Kidney (tissue), 14 donors: ENCODE data around the gene PEA15. TPM values are rescaled to one million over a fixed set of nuclear protein-coding genes. Genes with fewer than 3 reads are reported as not detected.

Experiments
- DNase-seq, 5 donors: peaks; one replicate each; pipeline ENCODE4 v3.0.0-alpha.2; 2013 to 2020
- FAIRE-seq: peaks from 2 replicates; lab custom pipeline; 2012; peaks lifted over from hg19 to GRCh38; lab: Jason Lieb, UNC
- H3K27ac ChIP-seq, 2 donors: one replicate each; pipeline ENCODE4 v1.7.0; 2013; ENCODE audit warnings: low read depth in 2 of 2, low read length in 2 of 2, inconsistent platforms in 1 of 2
- H3K27me3 ChIP-seq: one replicate; pipeline ENCODE4 v1.7.1; 2013; ENCODE audit warnings: low read length, inconsistent platforms; ENCODE audit not compliant: control insufficient read depth, insufficient read depth
- H3K36me3 ChIP-seq, 3 donors: one replicate each; pipeline versions ENCODE4 v1.7.0 to v1.7.1; 2013; ENCODE audit warnings: low read length in 3 of 3, control low read depth in 1 of 3, inconsistent platforms in 1 of 3; ENCODE audit not compliant: insufficient read depth in 3 of 3, control insufficient read depth in 2 of 3
- H3K4me1 ChIP-seq, 3 donors: one replicate each; pipeline versions ENCODE4 v1.7.0 to v1.7.1; 2013; ENCODE audit warnings: low read length in 3 of 3, inconsistent platforms in 1 of 3, low read depth in 1 of 3; ENCODE audit not compliant: control insufficient read depth in 2 of 3, insufficient read depth in 2 of 3
- H3K4me3 ChIP-seq, 3 donors: one replicate each; pipeline versions ENCODE4 v1.7.0 to v1.8.1; 2013; ENCODE audit warnings: low read length in 3 of 3, control low read depth in 1 of 3, inconsistent platforms in 1 of 3
- H3K9ac ChIP-seq, 3 donors: one replicate each; pipeline versions ENCODE4 v1.7.0 to v1.7.1; 2013; ENCODE audit warnings: low read length in 3 of 3, control low read depth in 1 of 3, inconsistent platforms in 1 of 3
- H3K9me3 ChIP-seq, 3 donors: one replicate each; pipeline versions ENCODE4 v1.7.0 to v1.7.1; 2013; ENCODE audit warnings: low read length in 3 of 3, control low read depth in 1 of 3, inconsistent platforms in 1 of 3; ENCODE audit not compliant: control insufficient read depth in 2 of 3, insufficient read depth in 1 of 3
- intact Hi-C: fragments of 100-400 bp; cut with DNase I; formaldehyde crosslinking; loops from one replicate; pipeline ENCODE4 v1.11.1; 2022
- polyA plus RNA-seq: library from polyadenylated mRNA; stranded (reverse); fragments of 350-450 nt; fragmentation: Illumina TruSeq; extraction: RNeasy Lipid Tissue Mini Kit (QIAGEN cat#74804); gene quantifications from one replicate; pipeline ENCODE4 v1.2.3, GENCODE V29; 2014; ENCODE audit warnings: low read depth, low replicate concordance; ENCODE audit not compliant: insufficient read depth
- total RNA-seq: library from RNA; stranded (reverse); fragmentation: NEBNext Ultra II Directional; extraction: Animal tissue kit (Norgen Biotek cat#: 25700); gene quantifications from one replicate; pipeline ENCODE4 v1.2.1, GENCODE V29; 2021
- TF ChIP-seq, protein P1 (sequence below): IDR thresholded peaks from 3 replicates; pipeline ENCODE4 v1.5.1; 2012; ENCODE audit warnings: mild to moderate bottlenecking, moderate library complexity, borderline replicate concordance; ENCODE audit not compliant: insufficient read depth; ENCODE audit errors: extremely low read depth
- donor health status: control.
- donor health status: control.
- donor health status: control.
- donor health status: control.
- donor health status: control.
- donor health status: DM: yes; HTN: yes; CAD: no.
- donor health status: Normal renal cell carcinoma (clear cell type).

PEA15 gene
- total and polyA plus RNA-seq, 2 donors from 2014 or later, result 112 to 143 TPM

DNA sequence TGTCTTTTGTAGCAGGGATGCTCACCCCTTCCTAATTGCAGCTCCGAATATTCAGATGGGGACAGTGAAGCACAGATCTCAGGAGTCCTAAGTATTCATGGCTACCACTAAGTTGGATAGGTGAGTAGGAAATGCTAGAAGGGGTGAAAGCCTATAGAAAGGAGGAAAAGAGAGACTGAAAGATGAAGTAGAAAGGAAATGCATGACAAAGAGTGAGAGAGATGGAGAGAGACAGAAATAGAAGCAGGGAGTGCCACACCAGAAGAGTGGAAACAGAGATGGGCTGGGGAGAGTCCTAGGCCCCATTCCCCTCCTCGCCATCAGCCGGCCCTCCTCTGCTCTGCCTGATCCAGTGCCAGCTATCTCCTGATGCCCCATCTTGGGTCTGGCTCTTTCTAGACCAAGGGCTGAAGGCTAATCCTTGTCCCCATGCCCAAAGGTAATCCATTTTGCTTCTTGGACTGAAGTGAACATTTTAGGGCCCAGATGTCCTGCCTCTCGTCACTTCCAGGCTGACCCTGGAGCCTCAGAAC is 2.0 kb downstream of the PEA15 start:
- FAIRE-seq, result no peak
- DNase-seq, result no peak
- H3K27me3 ChIP-seq, result no peaks in the 10 kb centered on the region
- TF ChIP-seq, protein P1, sequence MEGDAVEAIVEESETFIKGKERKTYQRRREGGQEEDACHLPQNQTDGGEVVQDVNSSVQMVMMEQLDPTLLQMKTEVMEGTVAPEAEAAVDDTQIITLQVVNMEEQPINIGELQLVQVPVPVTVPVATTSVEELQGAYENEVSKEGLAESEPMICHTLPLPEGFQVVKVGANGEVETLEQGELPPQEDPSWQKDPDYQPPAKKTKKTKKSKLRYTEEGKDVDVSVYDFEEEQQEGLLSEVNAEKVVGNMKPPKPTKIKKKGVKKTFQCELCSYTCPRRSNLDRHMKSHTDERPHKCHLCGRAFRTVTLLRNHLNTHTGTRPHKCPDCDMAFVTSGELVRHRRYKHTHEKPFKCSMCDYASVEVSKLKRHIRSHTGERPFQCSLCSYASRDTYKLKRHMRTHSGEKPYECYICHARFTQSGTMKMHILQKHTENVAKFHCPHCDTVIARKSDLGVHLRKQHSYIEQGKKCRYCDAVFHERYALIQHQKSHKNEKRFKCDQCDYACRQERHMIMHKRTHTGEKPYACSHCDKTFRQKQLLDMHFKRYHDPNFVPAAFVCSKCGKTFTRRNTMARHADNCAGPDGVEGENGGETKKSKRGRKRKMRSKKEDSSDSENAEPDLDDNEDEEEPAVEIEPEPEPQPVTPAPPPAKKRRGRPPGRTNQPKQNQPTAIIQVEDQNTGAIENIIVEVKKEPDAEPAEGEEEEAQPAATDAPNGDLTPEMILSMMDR, result no peak
- H3K4me3 ChIP-seq, result no peak overlapping the region
- intact Hi-C loops, result no loop called here
- peaks cover 3 to 9% (median 6%) of the 10 kb centered on the region in 3 donors for H3K36me3 ChIP-seq
- peak overlapping the region in 1 of 2 donors; percentile 18 for H3K27ac ChIP-seq
- H3K9ac ChIP-seq, result no peak overlapping the region
- H3K4me1 ChIP-seq, result peaks cover 0 to 15% (median 0%) of the 10 kb centered on the region in 3 donors
- no peaks in the 10 kb centered on the region for H3K9me3 ChIP-seq

DNA sequence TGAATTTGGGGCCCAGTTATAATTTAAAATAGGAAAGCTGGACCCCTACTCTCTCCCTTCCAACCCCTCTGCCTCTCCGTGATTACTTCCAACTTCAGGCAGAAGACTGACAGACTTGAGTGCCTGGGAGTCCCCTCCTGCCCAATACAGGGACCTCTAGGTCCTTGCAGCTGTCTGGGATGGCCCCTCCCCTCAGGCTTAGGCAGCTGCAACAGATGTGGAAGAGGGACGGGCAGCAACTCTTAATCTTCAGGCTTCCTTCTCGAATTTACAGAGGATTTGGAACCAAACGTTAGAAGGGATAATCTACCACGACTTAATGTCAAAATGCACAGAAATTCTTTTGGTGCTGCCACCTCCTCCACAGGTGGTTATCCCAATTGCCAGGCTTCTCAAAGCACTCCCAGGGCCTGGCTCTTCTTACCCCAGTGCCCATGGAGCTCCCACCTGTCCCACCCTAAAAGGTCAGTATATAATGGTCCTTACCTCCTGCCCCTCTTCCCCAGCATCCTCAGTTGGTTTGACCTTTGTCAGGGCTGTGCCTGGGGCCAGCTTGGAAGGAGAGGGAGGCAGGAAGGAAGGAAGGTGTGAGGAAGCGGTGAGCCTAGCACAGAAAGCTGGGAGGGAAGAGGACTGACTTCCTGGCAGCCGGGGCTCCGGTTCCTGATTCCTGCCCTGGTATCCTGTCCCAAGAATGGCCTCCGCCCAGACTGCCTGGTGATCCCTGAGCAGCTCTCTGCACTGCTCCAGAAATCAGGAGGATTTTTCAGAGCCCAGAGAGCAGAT is 2.8 kb downstream of the PEA15 start:
- Histone ChIP-seq H3K9ac (no peak overlapping the region), H3K9me3 (no peaks in the 10 kb centered on the region), H3K27ac (peak overlapping the region in 1 of 2 donors; percentile 44), H3K4me1 (peaks cover 0 to 15% (median 0%) of the 10 kb centered on the region in 3 donors), H3K27me3 (no peaks in the 10 kb centered on the region), H3K4me3 (no peak overlapping the region), H3K36me3 (peaks cover 6 to 17% (median 13%) of the 10 kb centered on the region in 3 donors)
- no peak for DNase-seq
- intact Hi-C loops, result no loop called here
- TF ChIP-seq, protein P1, result no peak
- no peak for FAIRE-seq

DNA sequence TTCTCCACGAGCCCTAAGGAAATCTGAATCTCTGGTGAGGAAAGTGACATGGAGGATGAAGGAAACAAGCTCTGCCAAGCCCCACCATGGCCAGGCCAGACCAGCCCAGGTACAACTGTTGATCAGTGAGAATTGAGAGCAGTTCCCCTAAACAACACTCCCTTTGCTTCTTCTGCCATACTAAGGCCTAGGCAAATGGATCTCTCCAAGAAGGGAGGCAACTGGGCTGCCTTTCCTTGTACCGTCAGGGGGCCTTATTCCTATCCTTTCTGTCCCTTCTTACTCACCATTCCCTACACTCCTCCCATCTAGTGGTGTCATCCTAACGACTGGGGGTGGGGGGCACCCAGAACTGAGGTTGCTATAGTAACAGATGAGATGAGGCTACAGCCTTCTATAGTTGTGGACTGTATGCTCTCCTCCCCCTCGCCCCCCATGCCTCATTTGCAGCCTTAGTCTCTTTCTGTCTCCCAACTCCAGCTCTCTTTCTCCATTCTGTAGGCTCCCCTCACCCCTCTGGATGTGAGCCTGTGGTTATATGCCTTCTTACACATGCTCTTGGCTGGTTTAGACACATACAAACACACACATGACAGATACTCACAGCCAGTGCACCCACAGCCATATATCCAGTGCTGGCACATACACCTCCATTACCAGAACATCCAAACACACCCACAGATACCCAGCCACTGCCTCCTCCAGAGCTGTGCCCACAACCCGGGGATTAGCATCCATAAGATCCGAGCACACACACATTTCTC is 3.6 kb downstream of the PEA15 start:
- Histone ChIP-seq H3K27ac (peak overlapping the region in 1 of 2 donors; percentile 13), H3K9ac (no peak overlapping the region), H3K9me3 (no peaks in the 10 kb centered on the region), H3K36me3 (peaks cover 6 to 19% (median 17%) of the 10 kb centered on the region in 3 donors), H3K4me3 (no peak overlapping the region), H3K4me1 (peaks cover 0 to 15% (median 0%) of the 10 kb centered on the region in 3 donors), H3K27me3 (no peaks in the 10 kb centered on the region)
- intact Hi-C loops, result no loop called here
- FAIRE-seq (no peak), DNase-seq (no peak)
- TF ChIP-seq, protein P1, result no peak
